Hematopoietic multipotent progenitor cell treated with erythropoietin and hydrocortisone succinate and interleukin-3 and kit ligand, for 4 days (in vitro differentiated cells): ENCODE results near the gene WDR4.
A peak's percentile ranks its signal among the peaks of the same experiment; 100 is the strongest.
"Not testable (repeated sequence)": the region's sequence is repeated elsewhere in the genome, so short reads cannot be mapped to it uniquely, and the experiment has no call there.

Experiments used
- DNase-seq: peaks from one replicate; pipeline ENCODE4 v3.0.0-alpha.2; 2015

Gene WDR4

DNA sequence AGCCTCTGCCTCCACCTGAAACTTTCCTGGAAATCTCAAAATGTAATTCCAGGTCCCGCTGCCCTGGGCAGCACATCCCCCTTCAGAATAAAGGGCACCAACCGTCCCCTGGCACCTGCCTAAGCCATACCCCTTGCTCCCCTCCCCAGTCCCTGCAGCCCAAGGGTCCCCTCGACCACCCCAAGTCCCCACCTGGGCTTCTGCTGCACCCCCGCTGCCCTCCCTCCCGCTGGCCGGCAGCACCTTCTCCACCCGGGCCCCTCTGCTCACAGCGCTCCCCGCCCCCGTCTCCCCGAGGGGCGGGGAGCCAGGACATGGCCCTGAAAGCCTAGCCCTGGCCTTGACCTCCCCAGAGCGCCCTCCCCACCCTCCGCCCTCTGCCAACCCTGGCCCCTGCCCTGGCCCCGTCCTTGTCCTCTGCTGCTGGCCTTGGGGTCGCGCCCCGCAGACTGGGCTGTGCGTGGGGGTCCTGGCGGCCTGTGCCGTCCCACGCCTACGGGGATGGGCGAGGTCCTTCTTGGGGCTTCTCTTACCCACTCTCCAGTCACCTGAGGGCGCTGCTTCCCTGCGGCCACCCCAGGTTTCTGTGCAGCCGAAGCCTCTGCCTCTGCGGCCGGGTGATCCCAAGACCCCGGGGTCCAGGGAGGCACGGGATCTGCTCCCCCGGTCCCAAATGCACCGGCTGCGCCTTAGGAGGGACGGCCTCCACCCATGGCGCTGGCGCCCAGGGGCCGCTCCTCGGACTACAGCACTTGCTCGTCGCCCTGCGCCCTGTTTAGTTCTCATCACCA lies 41.7 kb downstream of the WDR4 start:
- DNase-seq, result no peak

DNA sequence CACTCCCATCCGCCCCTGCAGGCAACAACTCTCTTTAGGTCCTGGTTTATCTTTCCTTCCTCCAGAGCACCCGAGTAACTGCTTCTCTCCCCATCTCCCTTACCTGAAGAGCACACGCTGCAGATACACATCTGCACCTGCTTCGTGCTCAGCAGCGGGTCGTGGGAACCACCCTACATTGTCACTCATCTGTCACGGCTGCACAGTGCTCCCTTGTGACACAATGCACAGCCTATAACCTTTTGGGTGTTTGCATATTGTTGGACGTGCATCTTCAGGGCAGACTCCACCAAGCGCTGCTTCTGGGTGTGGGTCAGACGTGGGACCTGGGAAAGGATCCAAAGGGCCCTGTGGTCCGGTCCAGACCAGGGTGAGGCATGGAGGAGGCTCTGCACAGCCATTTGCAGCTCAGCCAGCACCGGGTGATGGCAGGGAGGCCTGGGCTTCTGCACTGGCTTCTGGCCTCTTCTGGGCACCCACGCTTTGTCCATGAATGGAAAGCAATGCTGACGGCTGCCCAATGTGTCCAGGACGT lies 42.5 kb downstream of the WDR4 start:
- no peak for DNase-seq

DNA sequence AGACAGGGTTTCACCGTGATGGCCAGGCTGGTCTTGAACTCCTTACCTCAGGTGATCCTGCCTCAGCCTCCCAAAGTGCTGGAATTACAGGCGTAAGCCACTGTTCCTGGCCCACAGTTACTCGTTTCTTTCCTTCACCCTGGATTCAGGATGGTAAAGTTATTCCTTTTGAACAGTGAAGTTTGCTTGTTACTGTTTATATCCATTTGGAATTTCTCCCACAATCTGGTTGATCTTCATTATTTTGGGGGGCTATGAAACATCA lies 43.0 kb downstream of the WDR4 start:
- DNase-seq, result no peak

- DNase-seq, result no peak
These were observed 43.5 kb downstream of the WDR4 start for GRCh38 chr21:42835611-42836401.

- no peak for DNase-seq
These were observed 44.1 kb downstream of the WDR4 start for GRCh38 chr21:42835211-42835610.

- DNase-seq, result no peak
These were observed 44.6 kb downstream of the WDR4 start for GRCh38 chr21:42834726-42835191.

- DNase-seq, result no peak
These were observed 45.2 kb downstream of the WDR4 start for GRCh38 chr21:42833859-42834725.

DNA sequence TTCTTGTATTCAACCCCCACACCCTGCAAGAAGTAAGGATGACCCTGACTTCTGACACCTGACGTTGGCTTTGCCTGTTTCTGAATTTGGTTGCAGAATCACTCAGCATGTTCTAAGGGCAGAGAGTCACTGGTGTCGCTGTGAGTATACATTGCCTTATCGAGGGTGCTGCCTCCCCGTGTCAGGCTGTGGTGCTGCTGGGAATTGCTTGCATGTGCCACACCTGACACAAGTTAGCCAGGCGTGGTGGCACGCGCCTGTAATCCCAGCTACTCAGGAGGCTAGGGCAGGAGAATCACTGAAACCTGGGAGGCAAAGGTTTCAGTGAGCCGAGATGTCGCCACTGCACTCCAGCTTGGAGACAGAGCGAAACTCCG lies 45.9 kb downstream of the WDR4 start:
- peak; percentile 81 for DNase-seq

DNA sequence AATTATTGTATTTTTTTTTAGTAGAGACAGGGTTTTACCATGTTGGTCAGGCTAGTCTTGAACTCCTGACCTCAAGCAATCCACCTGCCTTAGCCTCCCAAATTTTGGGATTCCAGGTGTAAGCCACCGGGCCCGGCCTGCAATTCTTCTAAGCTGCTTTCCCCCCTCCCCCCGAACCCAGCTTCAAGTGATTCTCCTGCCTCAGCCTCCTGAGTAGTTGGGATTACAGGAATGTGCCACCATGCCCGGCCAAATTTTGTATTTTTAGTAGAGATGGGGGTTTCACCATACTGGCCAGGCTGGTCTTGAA lies 47.1 kb downstream of the WDR4 start:
- not testable (repeated sequence) for DNase-seq

GRCh38 chr21:42830456-42831455 lies 48.6 kb downstream of the WDR4 start:
- peak; percentile 68 for DNase-seq

GRCh38 chr21:42829954-42830353 lies 49.4 kb downstream of the WDR4 start:
- DNase-seq, result no peak

- no peak for DNase-seq
These were observed 49.9 kb downstream of the WDR4 start for GRCh38 chr21:42829417-42829816.

DNA sequence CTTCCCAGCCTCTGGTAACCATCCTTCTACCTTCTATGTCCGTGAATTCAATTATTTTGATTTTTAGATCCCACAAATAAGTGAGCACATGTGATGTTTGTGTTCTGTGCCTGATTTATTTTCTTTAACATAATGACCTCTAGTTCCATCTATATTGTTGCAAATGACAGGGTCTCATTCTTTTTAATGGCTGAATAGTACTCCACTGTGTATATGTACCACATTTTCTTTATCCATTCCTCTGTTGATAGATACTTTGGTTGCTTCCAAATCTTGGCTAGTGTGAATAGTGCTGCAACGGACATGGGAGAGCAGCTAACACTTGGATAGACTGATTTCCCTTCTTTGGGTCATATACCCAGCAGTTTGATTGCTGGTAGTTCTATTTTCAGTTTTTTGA lies 51.8 kb downstream of the WDR4 start:
- no peak for DNase-seq

GRCh38 chr21:42820616-42821465 lies 58.5 kb downstream of the WDR4 start:
- no peak for DNase-seq

GRCh38 chr21:42819861-42820615 lies 59.3 kb downstream of the WDR4 start:
- no peak for DNase-seq

DNA sequence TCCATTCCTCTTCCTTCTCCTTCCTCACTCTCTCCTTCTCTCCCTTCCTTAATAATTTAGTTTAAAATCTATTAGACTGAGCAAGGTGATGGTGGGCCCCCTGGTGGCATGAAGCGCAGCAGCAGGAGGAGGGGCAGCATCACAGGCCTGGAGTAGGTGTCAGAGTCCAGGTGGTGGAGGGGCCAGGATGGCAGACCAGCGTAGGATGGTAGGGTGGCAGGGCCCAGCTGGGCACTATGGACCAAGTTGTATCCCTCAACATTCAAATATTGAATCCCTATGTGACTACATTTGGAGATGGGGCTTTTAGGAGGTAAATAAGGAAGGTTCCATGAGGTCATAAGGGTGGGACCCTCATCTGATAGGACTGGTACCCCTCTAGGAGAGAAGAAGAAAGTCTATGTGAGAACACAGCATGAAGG lies 61.0 kb downstream of the WDR4 start:
- peak; percentile 73 for DNase-seq

- DNase-seq, result no peak
These were observed 64.1 kb downstream of the WDR4 start for GRCh38 chr21:42815217-42815616.

DNA sequence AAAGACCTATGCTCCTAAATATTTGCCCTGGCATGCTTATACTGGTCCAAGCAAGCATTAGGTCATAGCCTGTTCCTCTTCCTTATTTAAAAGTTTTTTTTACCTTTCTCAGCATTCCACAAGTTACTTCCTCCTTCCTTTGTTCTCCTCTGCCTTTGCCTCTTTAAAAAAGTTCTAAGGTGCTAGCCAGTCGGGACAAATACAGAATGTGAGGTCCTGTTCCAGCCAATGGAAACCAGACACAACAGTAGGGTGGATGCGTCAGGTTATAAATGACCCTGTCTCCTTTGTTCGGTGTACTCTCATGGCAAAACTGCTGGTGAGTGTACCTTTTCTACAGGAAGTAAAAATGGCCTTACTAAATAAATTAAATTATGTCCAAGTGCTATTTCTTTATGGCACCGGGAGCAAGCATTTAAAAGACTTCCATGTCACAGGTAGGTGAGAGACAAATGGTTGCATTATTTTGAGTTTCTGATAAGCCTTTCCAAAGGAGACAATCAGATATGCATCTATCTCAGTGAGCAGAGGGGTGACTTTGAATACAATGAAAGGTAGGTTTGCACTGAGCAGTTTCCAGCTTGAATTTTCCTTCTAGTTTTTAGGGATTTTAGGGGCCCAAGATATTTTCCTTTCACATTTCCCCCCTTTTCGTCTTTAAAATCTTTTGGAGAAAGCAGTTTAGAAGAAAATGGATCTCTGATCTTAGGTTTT lies 66.7 kb downstream of the WDR4 start:
- not testable (repeated sequence) for DNase-seq

- no peak for DNase-seq
These were observed 67.4 kb downstream of the WDR4 start for GRCh38 chr21:42811960-42812359.
